ENCODE measurements around the gene BSDC1. TPM values are rescaled to one million over a fixed set of nuclear protein-coding genes. Genes with fewer than 3 reads are reported as not detected.

The BSDC1 gene
- total RNA-seq, 6 donors from 2014 or later = 60.8 to 116 (median 68.9) TPM

- H3K4me1 ChIP-seq = peaks cover 17 to 33% (median 25%) of the 10 kb centered on the region in 4 donors
- ATAC-seq (ENCODE audit: low FRiP score in 2 of 2) (no peak), DNase-seq (no peak)
- TF ChIP-seq POLR2A (IDR thresholded peaks at IDR 0.05) (no peak), POLR2AphosphoS5 (IDR thresholded peaks at IDR 0.05) (no peak), EP300 (IDR thresholded peaks at IDR 0.05) (no peak)
- TF ChIP-seq, protein P1, sequence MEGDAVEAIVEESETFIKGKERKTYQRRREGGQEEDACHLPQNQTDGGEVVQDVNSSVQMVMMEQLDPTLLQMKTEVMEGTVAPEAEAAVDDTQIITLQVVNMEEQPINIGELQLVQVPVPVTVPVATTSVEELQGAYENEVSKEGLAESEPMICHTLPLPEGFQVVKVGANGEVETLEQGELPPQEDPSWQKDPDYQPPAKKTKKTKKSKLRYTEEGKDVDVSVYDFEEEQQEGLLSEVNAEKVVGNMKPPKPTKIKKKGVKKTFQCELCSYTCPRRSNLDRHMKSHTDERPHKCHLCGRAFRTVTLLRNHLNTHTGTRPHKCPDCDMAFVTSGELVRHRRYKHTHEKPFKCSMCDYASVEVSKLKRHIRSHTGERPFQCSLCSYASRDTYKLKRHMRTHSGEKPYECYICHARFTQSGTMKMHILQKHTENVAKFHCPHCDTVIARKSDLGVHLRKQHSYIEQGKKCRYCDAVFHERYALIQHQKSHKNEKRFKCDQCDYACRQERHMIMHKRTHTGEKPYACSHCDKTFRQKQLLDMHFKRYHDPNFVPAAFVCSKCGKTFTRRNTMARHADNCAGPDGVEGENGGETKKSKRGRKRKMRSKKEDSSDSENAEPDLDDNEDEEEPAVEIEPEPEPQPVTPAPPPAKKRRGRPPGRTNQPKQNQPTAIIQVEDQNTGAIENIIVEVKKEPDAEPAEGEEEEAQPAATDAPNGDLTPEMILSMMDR (IDR thresholded peaks at IDR 0.05) = no peak
- H3K9me3 ChIP-seq = no peaks in the 10 kb centered on the region
- WGBS, 2 donors = 90 to 93% methylated on average over 12 of the region's 12 CpGs
- H3K27ac ChIP-seq = no peak overlapping the region
- H3K36me3 ChIP-seq = peaks cover 32 to 70% (median 54%) of the 10 kb centered on the region in 4 donors
- H3K27me3 ChIP-seq = no peaks in the 10 kb centered on the region
- no peak overlapping the region for H3K4me3 ChIP-seq
Measured at GRCh38 chr1:32331549-32331948, 62.7 kb downstream of the BSDC1 start.

DNA sequence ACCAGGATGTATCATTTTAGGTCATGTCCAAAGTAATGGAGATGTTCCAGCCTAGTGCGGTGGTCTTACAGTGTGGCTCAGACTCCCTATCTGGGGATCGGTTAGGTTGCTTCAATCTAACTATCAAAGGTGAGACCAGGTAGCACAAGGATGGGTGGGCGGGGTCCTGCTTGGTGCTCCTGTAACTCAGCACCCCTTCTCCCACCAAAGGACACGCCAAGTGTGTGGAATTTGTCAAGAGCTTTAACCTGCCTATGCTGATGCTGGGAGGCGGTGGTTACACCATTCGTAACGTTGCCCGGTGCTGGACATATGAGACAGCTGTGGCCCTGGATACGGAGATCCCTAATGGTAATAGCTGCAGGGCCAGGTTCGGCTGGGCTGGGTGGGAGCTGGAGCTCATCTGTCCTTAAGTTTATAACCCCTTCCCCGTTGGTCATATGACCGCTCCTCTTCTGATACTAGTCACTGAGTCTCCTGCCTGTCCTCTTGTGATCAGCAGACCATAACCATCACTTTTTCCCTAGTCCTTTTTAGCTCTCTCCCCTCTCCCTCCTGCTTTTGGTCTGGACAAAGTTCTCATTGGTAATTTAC is 63.6 kb downstream of the BSDC1 start:
- ATAC-seq (ENCODE audit: low FRiP score in 2 of 2) (no peak), DNase-seq (no peak)
- 94 to 95% methylated on average over 11 to 12 of the region's 12 CpGs for WGBS, 2 donors
- Histone ChIP-seq H3K36me3 (peaks cover 32 to 79% (median 58%) of the 10 kb centered on the region in 4 donors), H3K27me3 (no peaks in the 10 kb centered on the region), H3K27ac (no peak overlapping the region), H3K4me1 (peaks cover 10 to 26% (median 17%) of the 10 kb centered on the region in 4 donors), H3K4me3 (no peak overlapping the region), H3K9me3 (no peaks in the 10 kb centered on the region)
- TF ChIP-seq POLR2A (IDR thresholded peaks at IDR 0.05) = no peak
- TF ChIP-seq EP300 (IDR thresholded peaks at IDR 0.05) = no peak
- TF ChIP-seq, protein P1 (IDR thresholded peaks at IDR 0.05) = no peak
- no peak for TF ChIP-seq POLR2AphosphoS5 (IDR thresholded peaks at IDR 0.05)

- Histone ChIP-seq H3K9me3 (no peaks in the 10 kb centered on the region), H3K4me1 (peaks cover 6 to 22% (median 13%) of the 10 kb centered on the region in 4 donors), H3K27me3 (no peaks in the 10 kb centered on the region), H3K4me3 (no peak overlapping the region), H3K36me3 (peaks cover 32 to 86% (median 62%) of the 10 kb centered on the region in 4 donors), H3K27ac (no peak overlapping the region)
- WGBS, 2 donors = 91 to 93% methylated on average over 4 of the region's 4 CpGs
- TF ChIP-seq POLR2A (IDR thresholded peaks at IDR 0.05) = no peak
- TF ChIP-seq, protein P1 (IDR thresholded peaks at IDR 0.05) = no peak
- TF ChIP-seq EP300 (IDR thresholded peaks at IDR 0.05) = no peak
- no peak for TF ChIP-seq POLR2AphosphoS5 (IDR thresholded peaks at IDR 0.05)
- no peak for ATAC-seq (ENCODE audit: low FRiP score in 2 of 2)
- no peak for DNase-seq
Measured at GRCh38 chr1:32329931-32330466, 64.2 kb downstream of the BSDC1 start.

GRCh38 chr1:32327204-32327603 is 67.0 kb downstream of the BSDC1 start:
- ATAC-seq (ENCODE audit: low FRiP score in 2 of 2) (no peak), DNase-seq (no peak)
- H3K36me3 ChIP-seq = peaks cover 31 to 83% (median 64%) of the 10 kb centered on the region in 4 donors
- no peak for TF ChIP-seq POLR2A (IDR thresholded peaks at IDR 0.05)
- no peak for TF ChIP-seq EP300 (IDR thresholded peaks at IDR 0.05)
- TF ChIP-seq POLR2AphosphoS5 (IDR thresholded peaks at IDR 0.05) = no peak
- TF ChIP-seq, protein P1 (IDR thresholded peaks at IDR 0.05) = no peak
- no peaks in the 10 kb centered on the region for H3K27me3 ChIP-seq
- H3K27ac ChIP-seq = no peak overlapping the region
- no peak overlapping the region for H3K4me3 ChIP-seq
- WGBS, 2 donors = 93 to 95% methylated on average over 11 of the region's 11 CpGs
- H3K9me3 ChIP-seq = no peaks in the 10 kb centered on the region
- H3K4me1 ChIP-seq = peaks cover 0 to 4% (median 3%) of the 10 kb centered on the region in 4 donors

Measured in upper lobe of left lung (tissue), 6 donors.